ENCODE measurements around the gene GATAD1. TPM values are rescaled to one million over a fixed set of nuclear protein-coding genes. Genes with fewer than 3 reads are reported as not detected.
"Not testable (repeated sequence)": the region's sequence is repeated elsewhere in the genome, so short reads cannot be mapped to it uniquely, and the experiment has no call there.

The GATAD1 gene
- total RNA-seq, 2 donors from 2014 or later: 12.4 to 15.4 TPM

DNA sequence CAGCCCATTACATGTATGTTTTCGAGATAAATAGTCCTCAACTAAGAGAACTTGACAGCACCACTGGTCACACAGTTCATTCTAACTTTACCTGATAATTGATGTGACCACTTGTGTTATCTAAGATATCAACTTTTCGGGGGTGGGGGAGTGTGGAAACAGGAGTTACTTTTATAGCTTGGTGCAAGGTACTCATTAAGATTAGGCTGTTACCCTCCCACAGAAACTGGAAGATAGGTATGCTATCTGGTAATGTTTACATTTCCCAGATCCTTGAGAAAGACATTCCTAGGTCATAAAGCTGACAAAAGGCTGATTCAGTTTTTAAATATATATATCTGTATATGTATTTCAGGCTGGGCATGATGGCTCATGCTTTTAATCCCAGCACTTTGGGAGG lies 19.4 kb downstream of the GATAD1 start:
- H3K36me3 ChIP-seq: peaks cover 14% of the 10 kb centered on the region
- no peak overlapping the region for H3K4me3 ChIP-seq

DNA sequence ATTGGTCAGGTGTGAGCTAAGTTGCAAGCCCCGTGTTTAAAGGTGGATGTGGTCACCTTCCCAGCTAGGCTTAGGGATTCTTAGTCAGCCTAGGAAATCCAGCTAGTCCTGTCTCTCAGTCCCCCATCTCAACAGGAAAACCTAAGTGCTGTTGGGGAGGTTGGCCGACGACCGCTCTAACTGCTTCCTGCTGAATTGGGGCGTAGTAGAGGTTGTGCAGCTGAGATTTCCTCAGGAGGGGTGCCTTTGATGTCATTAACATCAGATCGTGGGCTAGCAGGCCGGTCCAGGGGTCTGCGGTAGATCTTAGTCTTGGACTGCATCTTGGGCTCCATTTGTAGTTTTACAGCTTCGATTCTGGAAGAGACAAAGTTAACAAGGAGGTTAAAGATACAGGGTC lies 21.3 kb downstream of the GATAD1 start:
- H3K27me3 ChIP-seq; H3K4me3 ChIP-seq; DNase-seq (ENCODE audit: low spot score); H3K27ac ChIP-seq; H3K9me3 ChIP-seq; H3K4me1 ChIP-seq: not testable (repeated sequence)
- peaks cover 14% of the 10 kb centered on the region for H3K36me3 ChIP-seq

More for the DNA sequence above, 19.4 kb downstream of the GATAD1 start:
- Histone ChIP-seq H3K27me3 (no peaks in the 10 kb centered on the region), H3K9me3 (no peaks in the 10 kb centered on the region), H3K27ac (no peak overlapping the region), H3K4me1 (no peaks in the 10 kb centered on the region)
- no peak for DNase-seq (ENCODE audit: low spot score)
- TF ChIP-seq, protein P1, sequence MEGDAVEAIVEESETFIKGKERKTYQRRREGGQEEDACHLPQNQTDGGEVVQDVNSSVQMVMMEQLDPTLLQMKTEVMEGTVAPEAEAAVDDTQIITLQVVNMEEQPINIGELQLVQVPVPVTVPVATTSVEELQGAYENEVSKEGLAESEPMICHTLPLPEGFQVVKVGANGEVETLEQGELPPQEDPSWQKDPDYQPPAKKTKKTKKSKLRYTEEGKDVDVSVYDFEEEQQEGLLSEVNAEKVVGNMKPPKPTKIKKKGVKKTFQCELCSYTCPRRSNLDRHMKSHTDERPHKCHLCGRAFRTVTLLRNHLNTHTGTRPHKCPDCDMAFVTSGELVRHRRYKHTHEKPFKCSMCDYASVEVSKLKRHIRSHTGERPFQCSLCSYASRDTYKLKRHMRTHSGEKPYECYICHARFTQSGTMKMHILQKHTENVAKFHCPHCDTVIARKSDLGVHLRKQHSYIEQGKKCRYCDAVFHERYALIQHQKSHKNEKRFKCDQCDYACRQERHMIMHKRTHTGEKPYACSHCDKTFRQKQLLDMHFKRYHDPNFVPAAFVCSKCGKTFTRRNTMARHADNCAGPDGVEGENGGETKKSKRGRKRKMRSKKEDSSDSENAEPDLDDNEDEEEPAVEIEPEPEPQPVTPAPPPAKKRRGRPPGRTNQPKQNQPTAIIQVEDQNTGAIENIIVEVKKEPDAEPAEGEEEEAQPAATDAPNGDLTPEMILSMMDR (IDR thresholded peaks at IDR 0.05): no peak

DNA sequence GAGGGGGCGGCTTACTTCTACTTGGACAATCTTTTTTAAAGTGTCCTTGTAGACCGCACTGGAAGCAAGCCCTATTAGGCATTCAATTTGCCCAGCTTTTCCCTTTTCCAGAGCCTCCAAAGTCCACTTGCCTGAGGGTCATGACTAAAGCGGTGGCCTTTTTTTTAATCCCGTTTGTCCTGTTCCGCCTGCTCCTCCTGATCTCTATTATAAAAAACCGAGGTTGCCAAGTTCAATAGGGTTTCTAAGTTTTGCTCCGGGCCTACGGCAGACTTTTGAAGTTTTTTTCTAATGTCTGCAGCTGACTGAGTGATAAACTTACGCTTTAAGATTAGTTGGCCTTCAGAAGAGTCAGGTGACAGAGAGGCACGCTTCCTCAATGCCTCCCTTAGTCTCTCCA lies 26.7 kb downstream of the GATAD1 start:
- H3K36me3 ChIP-seq: peaks cover 17% of the 10 kb centered on the region
- not testable (repeated sequence) for DNase-seq (ENCODE audit: low spot score); H3K9me3 ChIP-seq; H3K4me3 ChIP-seq; H3K27ac ChIP-seq; H3K27me3 ChIP-seq; H3K4me1 ChIP-seq

DNA sequence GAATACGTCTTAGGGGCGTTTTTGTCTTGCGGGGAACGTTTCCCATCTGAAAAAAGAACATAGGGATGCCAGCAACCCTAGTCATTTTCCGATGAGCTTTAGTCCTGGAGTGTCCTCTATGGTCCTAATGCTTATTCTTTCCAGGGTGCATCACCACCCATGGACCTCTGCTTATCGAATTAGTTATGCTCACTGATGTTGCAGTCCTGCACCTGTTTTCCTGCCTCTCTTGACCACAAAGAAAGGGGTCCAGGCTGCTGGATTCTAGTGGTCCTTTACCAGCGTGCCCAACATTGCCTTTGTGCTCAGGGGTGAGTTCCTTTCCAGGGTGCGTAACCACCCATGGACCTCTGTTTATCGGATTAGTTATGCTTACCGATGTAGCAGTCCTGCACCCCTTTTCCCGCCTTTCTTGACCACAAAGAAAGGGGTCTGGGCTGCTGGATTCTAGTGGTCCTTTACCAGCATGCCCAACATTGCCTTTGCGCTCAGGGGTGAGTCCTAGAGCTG lies 28.0 kb downstream of the GATAD1 start:
- peaks cover 17% of the 10 kb centered on the region for H3K36me3 ChIP-seq
- H3K9me3 ChIP-seq: not testable (repeated sequence)

DNA sequence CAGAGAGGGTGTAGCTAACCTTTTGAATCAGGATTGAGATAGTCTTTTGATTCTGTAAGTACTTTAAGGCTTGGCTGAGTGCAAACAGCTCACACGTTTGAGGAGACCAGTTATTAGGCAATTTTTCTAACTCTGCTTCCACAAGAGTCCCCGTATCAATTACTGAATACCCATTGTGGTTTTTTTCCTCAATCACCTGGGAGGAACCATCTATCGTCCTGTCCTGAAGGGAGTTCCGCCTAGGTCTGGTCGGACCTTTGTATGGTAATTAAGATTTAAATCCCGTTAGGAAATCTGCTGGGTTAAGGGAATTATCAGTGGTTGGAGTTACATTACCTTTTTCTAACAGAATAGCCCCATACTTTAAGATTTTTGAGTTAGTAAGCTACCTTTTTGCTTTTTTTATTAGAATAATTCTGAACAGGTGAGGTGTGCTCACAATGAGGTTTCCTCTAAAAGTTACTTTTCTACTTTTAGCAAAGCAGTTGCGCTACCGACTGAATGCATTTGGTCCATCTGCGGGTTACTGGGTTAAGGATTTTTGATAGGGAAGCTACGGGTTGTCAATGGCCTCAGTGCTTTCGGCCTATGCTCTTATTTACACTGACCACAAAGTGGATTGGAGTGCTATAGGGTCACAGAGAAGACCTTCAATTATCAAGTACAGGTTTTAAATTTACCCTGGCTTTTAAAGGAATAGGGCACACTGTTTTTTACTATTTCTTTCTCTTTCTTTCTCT lies 28.7 kb downstream of the GATAD1 start:
- not testable (repeated sequence) for H3K4me1 ChIP-seq; H3K9me3 ChIP-seq; DNase-seq (ENCODE audit: low spot score); H3K27me3 ChIP-seq; H3K4me3 ChIP-seq; H3K27ac ChIP-seq
- peaks cover 17% of the 10 kb centered on the region for H3K36me3 ChIP-seq

More for the DNA sequence above, 28.0 kb downstream of the GATAD1 start:
- not testable (repeated sequence) for H3K4me1 ChIP-seq; H3K27ac ChIP-seq; H3K27me3 ChIP-seq; DNase-seq (ENCODE audit: low spot score); H3K4me3 ChIP-seq

DNA sequence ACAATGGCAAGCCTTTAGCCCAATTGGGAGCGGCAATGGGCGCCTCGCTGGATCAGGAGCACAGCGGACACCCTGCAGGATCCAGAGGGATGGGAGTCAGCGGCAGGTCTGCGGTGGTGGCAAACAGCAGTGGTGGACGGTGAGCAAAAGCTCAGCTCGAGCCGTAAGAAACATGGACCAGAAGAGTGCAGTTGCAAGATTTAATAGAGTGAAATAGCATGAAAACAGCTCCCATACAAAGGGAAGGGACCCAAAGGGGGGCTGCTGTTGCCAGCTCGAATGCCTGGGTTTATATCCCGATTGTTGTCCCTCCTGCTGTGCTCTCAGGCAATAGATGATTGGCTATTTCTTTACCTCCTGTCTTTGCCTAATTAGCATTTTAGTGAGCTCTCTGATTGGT lies 30.4 kb downstream of the GATAD1 start, which contains the start of gene ERVW-1:
Gene ERVW-1 (minus strand): TSS at position 266 of the 400 bp plus-strand sequence. CDS start 7,565 bp downstream, outside the sequence.
- not testable (repeated sequence) for H3K9me3 ChIP-seq; H3K27ac ChIP-seq; H3K4me1 ChIP-seq; DNase-seq (ENCODE audit: low spot score); H3K4me3 ChIP-seq; H3K27me3 ChIP-seq
- H3K36me3 ChIP-seq: peaks cover 17% of the 10 kb centered on the region

DNA sequence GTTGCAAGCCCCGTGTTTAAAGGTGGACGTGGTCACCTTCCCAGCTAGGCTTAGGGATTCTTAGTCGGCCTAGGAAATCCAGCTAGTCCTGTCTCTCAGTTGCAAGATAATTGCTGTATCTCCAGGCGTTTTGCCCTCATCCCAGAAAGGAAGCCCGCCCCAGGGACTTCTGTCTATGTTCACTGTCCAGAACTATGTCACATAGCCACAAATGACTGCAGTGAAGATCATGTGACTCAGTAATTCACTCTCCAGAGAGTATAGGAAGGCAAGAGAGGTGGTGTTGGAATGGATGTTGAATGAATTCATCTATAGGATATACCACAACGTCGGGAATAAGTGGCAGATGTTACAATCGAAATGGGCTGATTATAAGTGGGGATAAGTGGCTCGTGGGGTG lies 30.8 kb downstream of the GATAD1 start:
- Histone ChIP-seq H3K4me3 (no peak overlapping the region), H3K27me3 (no peaks in the 10 kb centered on the region), H3K4me1 (no peaks in the 10 kb centered on the region), H3K9me3 (no peaks in the 10 kb centered on the region), H3K27ac (no peak overlapping the region), H3K36me3 (peaks cover 17% of the 10 kb centered on the region)
- no peak for DNase-seq (ENCODE audit: low spot score)
- TF ChIP-seq, protein P1 (IDR thresholded peaks at IDR 0.05): no peak

DNA sequence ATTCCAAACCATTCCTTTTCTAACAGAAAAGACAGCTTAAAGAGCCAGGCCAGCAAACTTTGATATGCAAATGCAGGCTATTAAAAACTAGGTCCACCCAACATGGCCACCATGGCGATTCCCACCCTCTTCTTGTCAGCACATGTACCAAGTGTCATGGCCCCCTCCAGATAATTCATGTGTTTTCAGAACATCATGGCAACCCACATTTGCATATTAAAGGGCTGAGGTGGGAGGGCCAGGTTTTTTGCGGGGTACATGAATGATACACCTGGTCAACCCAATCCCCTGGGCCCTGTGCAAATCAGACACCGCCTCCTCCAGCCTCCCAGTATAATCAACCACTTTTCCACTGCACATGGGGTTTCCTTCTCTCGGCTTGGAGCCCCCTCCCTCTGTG lies 31.4 kb downstream of the GATAD1 start:
- no peak for DNase-seq (ENCODE audit: low spot score)
- TF ChIP-seq, protein P1 (IDR thresholded peaks at IDR 0.05): no peak
- H3K9me3 ChIP-seq: no peaks in the 10 kb centered on the region
- H3K4me1 ChIP-seq: no peaks in the 10 kb centered on the region
- no peak overlapping the region for H3K27ac ChIP-seq
- H3K27me3 ChIP-seq: no peaks in the 10 kb centered on the region
- H3K36me3 ChIP-seq: peaks cover 17% of the 10 kb centered on the region
- H3K4me3 ChIP-seq: no peak overlapping the region

DNA sequence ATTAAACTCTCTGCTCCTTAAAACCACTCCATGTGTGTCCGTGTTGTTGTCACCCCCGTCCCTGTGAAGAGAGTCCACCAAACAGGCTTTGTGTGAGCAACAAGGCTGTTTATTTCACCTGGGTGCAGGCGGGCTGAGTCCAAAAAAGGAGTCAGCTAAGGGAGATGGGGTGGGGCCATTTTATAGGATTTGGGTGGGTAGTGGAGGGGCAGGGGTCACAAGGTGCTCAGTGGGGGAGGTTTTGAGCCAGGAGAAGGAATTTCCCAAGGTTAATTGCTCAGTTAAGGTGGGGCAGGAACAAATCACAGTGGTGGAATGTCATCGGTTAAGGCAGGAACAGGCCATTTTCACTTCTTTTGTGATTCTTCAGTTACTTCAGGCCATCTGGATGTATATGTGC lies 31.9 kb downstream of the GATAD1 start:
- H3K27me3 ChIP-seq; H3K4me3 ChIP-seq; H3K9me3 ChIP-seq; H3K4me1 ChIP-seq; H3K27ac ChIP-seq; DNase-seq (ENCODE audit: low spot score): not testable (repeated sequence)
- H3K36me3 ChIP-seq: peaks cover 17% of the 10 kb centered on the region

DNA sequence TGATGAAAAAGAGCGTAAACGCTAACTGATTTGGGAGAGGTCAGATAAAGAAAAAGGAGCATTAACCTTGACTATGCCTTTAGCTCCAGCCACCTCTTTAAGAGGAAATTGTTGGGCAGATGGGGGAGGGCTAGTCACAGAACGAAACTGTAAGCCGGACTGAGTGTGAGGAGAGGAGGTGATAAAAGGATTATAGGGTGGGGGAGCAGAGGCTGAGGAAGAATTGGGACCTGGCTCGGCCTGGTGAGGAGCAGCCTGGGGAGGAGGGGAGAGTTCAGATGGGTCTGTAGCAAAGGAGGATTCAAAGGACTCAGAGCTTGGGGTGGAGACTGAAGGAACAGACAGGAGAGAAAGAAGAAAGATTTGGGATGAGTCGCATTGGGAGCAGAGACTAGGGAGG lies 36.3 kb downstream of the GATAD1 start:
- not testable (repeated sequence) for H3K27me3 ChIP-seq; H3K4me3 ChIP-seq; H3K4me1 ChIP-seq; DNase-seq (ENCODE audit: low spot score); H3K27ac ChIP-seq; H3K9me3 ChIP-seq
- peaks cover 16% of the 10 kb centered on the region for H3K36me3 ChIP-seq

DNA sequence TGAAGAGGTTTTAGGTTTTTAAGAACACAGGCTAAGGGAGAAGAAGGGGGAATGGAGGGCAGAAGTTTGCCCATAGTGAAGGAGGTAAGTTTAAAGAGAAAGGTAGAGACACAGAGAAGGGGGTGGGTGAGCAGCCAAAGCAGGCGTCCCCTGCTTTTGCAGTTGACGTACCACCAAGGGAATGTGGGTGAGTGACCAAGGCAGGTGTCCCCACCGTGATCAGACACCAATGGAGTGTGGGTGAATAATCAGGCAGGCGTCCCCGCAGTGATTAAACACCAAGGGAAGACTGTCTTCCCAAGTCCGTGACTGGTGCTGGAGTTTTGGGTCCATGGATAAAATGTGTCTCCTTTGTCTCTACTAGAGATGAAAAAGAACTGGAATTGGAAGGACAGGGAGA lies 36.9 kb downstream of the GATAD1 start:
- peaks cover 16% of the 10 kb centered on the region for H3K36me3 ChIP-seq
- not testable (repeated sequence) for DNase-seq (ENCODE audit: low spot score); H3K27ac ChIP-seq; H3K27me3 ChIP-seq; H3K9me3 ChIP-seq; H3K4me1 ChIP-seq; H3K4me3 ChIP-seq

Data from right atrium auricular region (tissue), 2 donors.